ENCODE measurements around the gene COL25A1. TPM values are rescaled to one million over a fixed set of nuclear protein-coding genes. Genes with fewer than 3 reads are reported as not detected.

Gene COL25A1
- total RNA-seq, 4 donors from 2014 or later, result 7.1 to 21.3 (median 12.6) TPM

GRCh38 chr4:109177096-109177810 is 125.2 kb downstream of the COL25A1 start:
- DNase-seq (ENCODE audit: low spot score), result no peak
- TF ChIP-seq CTCF (IDR thresholded peaks at IDR 0.05), result no peak
- ATAC-seq (ENCODE audit: low FRiP score), result no peak

- DNase-seq (ENCODE audit: low spot score), result no peak
- no peak for TF ChIP-seq CTCF (IDR thresholded peaks at IDR 0.05)
- no peak for ATAC-seq (ENCODE audit: low FRiP score)
Observed at GRCh38 chr4:109174224-109174953, 128.1 kb downstream of the COL25A1 start.

GRCh38 chr4:109172301-109172700 is 130.2 kb downstream of the COL25A1 start:
- DNase-seq (ENCODE audit: low spot score) (no peak), ATAC-seq (ENCODE audit: low FRiP score) (no peak)
- TF ChIP-seq CTCF (IDR thresholded peaks at IDR 0.05), result no peak

- ATAC-seq (ENCODE audit: low FRiP score) (no peak), DNase-seq (ENCODE audit: low spot score) (no peak)
- TF ChIP-seq CTCF (IDR thresholded peaks at IDR 0.05), result no peak
Observed at GRCh38 chr4:109171070-109171469, 131.4 kb downstream of the COL25A1 start.

- DNase-seq (ENCODE audit: low spot score) (no peak), ATAC-seq (ENCODE audit: low FRiP score) (no peak)
- no peak for TF ChIP-seq CTCF (IDR thresholded peaks at IDR 0.05)
Observed at GRCh38 chr4:109169170-109169569, 133.3 kb downstream of the COL25A1 start.

GRCh38 chr4:109166586-109166985 is 135.9 kb downstream of the COL25A1 start:
- DNase-seq (ENCODE audit: low spot score), result no peak
- ATAC-seq (ENCODE audit: low FRiP score), result no peak
- no peak for TF ChIP-seq CTCF (IDR thresholded peaks at IDR 0.05)

GRCh38 chr4:109166126-109166525 is 136.3 kb downstream of the COL25A1 start:
- DNase-seq (ENCODE audit: low spot score), result no peak
- no peak for TF ChIP-seq CTCF (IDR thresholded peaks at IDR 0.05)
- ATAC-seq (ENCODE audit: low FRiP score), result no peak
